HEK293T (cell line): Measurements from ENCODE around the gene IRF8.

ENCODE experiments used
- ARNT ChIP-seq: fragments of 450-650 bp; IDR thresholded peaks from 2 replicates; pipeline ENCODE4 v1.6.1; 2017; ENCODE audit warnings: mild to moderate bottlenecking
- BHLHE40 ChIP-seq: fragments of 450-650 bp; IDR thresholded peaks from 2 replicates; pipeline ENCODE4 v1.6.1; 2016; ENCODE audit warnings: mild to moderate bottlenecking, moderate library complexity, borderline replicate concordance
- ELF4 ChIP-seq: fragments of 450-650 bp; IDR thresholded peaks from 2 replicates; pipeline ENCODE4 v1.6.1; 2017; ENCODE audit warnings: antibody characterized with exemption
- FOXM1 ChIP-seq: fragments of 450-650 bp; IDR thresholded peaks from 2 replicates; pipeline ENCODE4 v1.6.1; 2017; ENCODE audit warnings: mild to moderate bottlenecking, borderline replicate concordance
- HDGF ChIP-seq: fragments of 450-650 bp; IDR thresholded peaks from 2 replicates; pipeline ENCODE4 v1.6.1; 2017; ENCODE audit warnings: antibody characterized with exemption, borderline replicate concordance
- SP1 ChIP-seq: fragments of 450-650 bp; IDR thresholded peaks from 2 replicates; pipeline ENCODE4 v1.6.1; 2017
- SUZ12 ChIP-seq: fragments of 450-650 bp; IDR thresholded peaks from 2 replicates; pipeline ENCODE4 v1.6.1; 2016; ENCODE audit warnings: mild to moderate bottlenecking
- ZNF384 ChIP-seq: fragments of 450-650 bp; IDR thresholded peaks from 2 replicates; pipeline ENCODE4 v1.6.1; 2016

- TF ChIP-seq SUZ12 (no peak), ZNF384 (no peak), HDGF (no peak), ELF4 (no peak), BHLHE40 (no peak), FOXM1 (no peak), SP1 (no peak), ARNT (no peak)
Measured at GRCh38 chr16:85892760-85893159, 6.2 kb upstream of the IRF8 start.
